ENCODE data around the gene TSPAN33.
A peak's percentile ranks its signal among the peaks of the same experiment; 100 is the strongest.
"Not testable (repeated sequence)": the region's sequence is repeated elsewhere in the genome, so short reads cannot be mapped to it uniquely, and the experiment has no call there.

Gene TSPAN33

DNA sequence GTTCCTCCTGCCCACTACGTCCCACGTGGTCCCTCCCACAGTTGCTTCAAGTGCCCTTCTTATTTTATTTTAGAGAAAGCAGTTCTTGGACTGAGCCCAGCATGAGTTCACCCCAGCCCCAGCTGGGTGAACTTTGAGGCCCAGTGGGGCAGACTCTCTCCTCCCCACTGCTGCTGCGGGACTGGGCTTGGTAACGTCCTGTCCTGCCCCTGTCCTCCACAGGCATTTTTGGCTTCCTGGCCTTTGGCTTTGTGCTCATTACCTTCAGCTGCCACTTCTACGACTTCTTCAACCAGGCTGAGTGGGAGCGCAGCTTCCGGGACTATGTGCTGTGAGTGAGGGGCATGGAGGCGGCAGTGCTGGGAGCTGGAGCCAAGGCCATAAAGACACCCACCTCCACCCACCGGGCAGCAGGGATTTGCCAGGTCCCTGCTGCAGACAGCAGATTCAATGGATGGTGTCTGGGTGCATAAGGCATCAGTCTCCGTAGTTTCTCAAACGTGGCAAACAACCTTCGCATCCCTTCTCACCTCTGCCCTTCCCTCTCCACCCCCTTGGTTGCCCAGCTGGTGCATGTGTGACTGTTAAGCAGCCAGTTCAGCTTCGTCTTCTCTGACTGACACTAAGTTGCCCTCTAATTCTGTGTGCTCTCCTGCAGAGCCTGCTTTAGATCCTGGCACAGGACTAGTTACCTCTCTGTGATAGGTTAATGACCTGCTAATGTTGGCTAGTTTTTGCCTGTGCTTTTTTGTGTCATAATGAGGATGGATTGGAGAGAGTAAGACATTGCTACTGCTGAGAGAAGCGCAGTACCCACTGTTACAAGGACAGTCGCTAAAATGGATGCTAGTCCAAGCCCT lies 64.8 kb downstream of the TSPAN33 start:
- DNase-seq (ENCODE audit: low read depth in 2 of 2) = no peak

DNA sequence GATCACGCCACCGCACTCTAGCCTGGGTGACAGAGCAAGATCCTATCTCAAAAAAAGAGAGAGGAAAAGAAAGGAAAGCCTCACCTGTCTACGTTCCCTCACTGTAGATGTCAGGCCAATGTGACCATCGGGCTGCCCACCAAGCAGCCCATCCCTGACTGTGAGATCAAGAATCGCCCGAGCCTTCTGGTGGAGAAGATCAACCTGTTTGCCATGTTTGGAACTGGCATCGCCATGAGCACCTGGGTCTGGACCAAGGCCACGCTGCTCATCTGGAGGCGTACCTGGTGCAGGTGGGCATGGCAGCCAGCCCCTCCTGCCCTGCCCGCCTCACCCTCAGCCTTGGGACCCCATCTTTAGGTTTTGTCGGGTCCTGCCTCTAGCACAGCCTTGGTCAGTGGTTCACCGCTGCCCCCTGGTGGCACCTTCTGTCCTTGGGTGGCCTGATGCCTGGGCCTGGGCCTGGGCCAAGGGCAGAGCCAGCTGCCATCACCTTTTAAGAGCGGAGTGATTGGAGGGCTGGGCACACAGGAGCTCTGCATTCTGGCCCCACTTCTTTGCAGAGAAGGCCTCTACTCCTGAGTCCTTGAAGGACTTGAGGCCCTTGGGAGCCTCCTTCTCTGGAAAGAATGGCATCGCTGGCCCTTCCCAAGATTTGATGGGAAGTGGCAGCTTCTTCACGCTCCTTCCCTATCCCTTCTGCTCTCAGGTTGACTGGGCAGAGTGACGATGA lies 65.9 kb downstream of the TSPAN33 start:
- DNase-seq (ENCODE audit: low read depth in 2 of 2) = peak; percentile 62 to 78

DNA sequence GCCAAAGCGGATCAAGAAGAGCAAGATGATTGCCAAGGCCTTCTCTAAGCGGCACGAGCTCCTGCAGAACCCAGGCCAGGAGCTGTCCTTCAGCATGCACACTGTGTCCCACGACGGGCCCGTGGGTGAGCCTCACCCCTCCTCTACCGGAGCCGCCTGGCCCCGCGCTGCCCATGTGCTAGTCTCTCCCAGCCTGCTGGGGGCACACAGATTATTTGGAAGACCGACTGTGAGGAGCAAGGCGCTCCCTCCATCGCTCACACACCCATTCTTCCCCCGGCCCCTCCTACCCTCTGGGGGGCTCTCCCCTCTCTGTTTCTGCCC lies 66.4 kb downstream of the TSPAN33 start:
- no peak for DNase-seq (ENCODE audit: low read depth in 2 of 2)

DNA sequence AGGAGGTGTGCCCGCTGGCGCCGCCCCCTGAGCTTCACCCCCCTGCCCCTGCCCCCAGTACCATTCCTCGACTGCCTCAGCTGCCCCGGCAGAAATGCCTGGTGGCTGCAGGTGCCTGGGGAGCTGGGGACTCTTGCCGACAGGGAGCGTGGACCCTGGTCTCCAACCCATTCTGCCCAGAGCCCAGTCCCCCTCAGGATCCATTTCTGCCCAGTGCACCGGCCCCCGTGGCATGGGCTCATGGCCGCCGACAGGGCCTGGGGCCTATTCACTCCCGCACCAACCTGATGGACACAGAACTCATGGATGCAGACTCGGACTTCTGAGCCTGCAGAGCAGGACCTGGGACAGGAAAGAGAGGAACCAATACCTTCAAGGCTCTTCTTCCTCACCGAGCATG lies 67.6 kb downstream of the TSPAN33 start:
- DNase-seq (ENCODE audit: low read depth in 2 of 2) = no peak

DNA sequence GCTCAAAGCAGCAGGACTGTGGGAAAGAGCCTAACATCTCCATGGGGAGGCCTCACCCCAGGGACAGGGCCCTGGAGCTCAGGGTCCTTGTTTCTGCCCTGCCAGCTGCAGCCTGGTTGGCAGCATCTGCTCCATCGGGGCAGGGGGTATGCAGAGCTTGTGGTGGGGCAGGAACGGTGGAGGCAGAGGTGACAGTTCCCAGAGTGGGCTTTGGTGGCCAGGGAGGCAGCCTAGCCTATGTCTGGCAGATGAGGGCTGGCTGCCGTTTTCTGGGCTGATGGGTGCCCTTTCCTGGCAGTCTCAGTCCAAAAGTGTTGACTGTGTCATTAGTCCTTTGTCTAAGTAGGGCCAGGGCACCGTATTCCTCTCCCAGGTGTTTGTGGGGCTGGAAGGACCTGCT lies 68.1 kb downstream of the TSPAN33 start:
- no peak for DNase-seq (ENCODE audit: low read depth in 2 of 2)

DNA sequence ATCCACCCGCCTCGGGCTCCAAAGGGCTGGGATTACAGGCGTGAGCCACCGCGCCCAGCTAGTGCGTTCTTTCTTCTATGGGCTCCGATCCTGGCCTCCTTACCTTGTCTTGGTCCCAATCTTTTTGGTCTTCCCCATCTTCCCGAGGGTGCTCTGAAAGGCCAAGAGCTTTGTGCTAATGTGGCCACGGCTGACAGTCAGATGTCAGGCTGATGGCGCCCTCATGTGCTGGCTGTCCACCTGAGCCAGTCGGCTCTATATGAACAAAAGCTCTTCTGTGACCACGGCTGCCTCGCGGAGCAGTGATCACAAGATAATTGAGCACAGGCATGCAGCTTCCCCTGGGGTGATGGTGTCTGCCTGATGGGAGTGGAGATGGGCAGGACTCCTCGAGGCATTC lies 69.3 kb downstream of the TSPAN33 start:
- DNase-seq (ENCODE audit: low read depth in 2 of 2) = no peak

DNA sequence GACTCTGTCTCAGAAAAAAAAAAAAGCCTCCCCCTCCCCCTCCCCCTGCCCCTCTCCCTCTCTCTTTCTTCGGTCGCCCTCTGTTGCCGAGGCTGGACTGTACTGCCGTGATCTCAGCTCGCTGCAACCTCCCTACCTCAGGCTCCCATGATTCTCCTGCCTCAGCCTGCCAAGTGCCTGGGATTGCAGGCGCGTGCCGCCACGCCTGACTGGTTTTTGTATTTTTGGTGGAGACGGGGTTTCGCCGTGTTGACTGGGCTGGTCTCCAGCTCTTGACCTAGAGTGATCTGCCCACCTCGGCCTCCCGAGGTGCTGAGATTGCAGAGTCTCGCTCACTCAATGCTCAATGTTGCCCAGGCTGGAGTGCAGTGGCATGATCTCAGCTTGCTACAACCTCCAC lies 71.2 kb downstream of the TSPAN33 start:
- DNase-seq (ENCODE audit: low read depth in 2 of 2) = not testable (repeated sequence)

DNA sequence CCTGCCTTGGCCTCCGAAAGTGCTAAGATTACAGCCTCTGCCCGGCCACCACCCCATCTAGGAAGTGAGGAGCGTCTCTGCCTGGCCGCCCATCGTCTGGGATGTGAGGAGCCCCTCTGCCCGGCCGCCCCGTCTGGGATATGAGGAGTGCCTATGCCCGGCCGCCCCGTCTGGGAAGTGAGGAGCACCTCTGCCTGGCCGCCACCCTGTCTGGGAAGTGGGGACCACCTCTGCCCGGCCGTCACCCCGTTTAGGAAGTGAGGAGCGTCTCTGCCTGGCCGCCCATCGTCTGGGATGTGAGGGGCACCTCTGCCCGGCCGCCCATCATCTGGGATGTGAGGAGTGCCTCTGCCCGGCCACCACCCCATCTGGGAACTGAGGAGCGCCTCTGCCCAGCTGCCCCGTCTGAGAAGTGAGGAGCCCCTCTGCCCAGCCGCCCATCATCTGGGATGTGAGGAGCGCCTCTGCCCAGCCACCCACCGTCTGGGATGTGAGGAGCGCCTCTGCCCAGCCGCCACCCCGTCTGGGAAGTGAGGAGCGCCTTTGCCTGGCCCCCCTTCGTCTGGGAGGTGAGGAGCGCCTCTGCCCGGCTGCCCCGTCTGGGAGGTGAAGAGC lies 71.7 kb downstream of the TSPAN33 start:
- DNase-seq (ENCODE audit: low read depth in 2 of 2) = not testable (repeated sequence)

DNA sequence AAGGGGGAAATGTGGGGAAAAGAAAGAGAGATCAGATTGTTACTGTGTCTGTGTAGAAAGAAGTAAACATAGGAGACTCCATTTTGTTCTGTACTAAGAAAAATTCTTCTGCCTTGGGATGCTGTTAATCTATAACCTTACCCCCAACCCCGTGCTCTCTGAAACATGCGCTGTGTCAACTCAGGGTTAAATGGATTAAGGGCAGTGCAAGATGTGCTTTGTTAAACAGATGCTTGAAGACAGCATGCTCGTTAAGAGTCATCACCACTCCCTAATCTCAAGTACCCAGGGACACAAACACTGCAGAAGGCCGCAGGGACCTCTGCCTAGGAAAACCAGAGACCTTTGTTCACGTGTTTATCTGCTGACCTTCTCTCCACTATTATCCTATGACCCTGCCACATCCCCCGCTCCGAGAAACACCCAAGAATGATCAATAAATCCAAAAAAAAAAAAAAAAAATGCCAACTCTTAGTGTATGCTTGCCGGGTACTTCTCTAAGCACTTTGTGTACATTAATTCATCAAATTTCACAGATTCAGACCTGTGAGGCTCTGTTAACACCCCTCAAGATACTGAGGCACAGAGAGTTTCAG lies 72.4 kb downstream of the TSPAN33 start:
- not testable (repeated sequence) for DNase-seq (ENCODE audit: low read depth in 2 of 2)

DNA sequence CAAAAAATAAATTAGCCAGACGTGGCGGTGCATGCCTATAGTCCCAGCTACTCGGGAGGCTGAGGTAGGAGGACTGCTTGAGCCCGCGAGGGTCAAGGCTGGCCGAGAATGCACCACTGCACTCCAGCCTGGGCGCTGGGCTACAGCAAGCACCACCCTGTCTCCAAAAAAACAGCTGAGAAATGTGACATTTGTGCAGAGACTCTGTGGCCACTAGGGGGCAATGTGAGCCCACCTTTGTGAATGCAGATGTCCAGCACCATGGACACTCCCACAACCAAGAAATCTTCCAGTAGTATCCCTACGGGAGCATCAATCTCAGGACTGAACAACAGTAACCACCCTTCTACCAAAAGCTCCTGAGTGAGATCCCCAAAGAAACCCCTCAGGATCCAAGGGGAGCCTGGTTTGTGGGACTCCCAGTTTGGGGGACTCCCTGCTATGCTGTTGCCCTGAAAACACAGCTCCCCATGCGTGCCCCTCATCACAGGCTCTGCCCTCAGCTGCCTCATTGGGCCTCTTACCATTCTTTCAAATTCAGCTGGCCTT lies 74.1 kb downstream of the TSPAN33 start:
- peak; percentile 68 to 74 for DNase-seq (ENCODE audit: low read depth in 2 of 2)

DNA sequence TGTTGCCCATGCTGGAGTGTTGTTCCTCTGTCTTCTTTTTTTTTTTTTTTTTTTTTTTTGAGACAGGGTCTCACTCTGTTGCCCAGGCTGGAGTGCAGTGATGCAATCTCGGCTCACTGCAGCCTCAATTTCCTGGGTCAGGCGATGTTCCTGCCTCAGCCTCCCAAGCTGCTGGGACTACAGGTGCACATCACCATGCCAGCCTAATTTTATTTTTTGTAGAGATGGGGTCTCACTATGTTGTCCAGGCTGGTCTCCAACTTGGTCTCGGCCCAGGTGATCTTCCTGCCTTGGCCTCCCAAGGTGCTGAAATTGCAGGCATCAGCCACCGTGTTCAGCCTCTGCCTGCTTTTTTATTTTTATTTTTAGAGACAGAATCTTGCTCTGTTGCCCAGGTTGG lies 74.7 kb downstream of the TSPAN33 start:
- not testable (repeated sequence) for DNase-seq (ENCODE audit: low read depth in 2 of 2)

All from stimulated activated CD4-positive, alpha-beta T cell treated with anti-CD3 and anti-CD28 coated beads, Interleukin-4, amount 100 ng/mL, for 48 hours (primary cell).